Measurements from ENCODE around the gene DIRAS1.

DNA sequence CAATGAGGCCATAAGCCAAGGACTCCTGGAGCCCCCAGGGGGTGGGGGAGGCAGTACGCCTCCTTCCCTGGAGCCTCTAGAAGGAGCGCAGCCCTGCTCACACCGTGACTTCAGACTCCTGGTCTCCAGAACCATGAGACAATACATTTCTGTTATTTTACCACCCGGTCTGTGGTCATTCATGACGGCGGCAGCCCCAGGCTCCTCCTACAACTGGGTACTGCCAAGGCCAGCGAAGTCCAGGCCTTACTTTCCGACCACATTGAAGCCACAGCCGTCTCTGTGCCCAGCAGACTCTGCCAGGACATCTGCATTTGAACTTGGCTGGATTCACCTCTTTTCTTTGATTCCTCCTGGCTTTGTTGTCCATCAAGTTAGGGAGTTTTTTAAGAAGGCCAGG is 29.2 kb downstream of the DIRAS1 start:
- TF ChIP-seq, protein P1, sequence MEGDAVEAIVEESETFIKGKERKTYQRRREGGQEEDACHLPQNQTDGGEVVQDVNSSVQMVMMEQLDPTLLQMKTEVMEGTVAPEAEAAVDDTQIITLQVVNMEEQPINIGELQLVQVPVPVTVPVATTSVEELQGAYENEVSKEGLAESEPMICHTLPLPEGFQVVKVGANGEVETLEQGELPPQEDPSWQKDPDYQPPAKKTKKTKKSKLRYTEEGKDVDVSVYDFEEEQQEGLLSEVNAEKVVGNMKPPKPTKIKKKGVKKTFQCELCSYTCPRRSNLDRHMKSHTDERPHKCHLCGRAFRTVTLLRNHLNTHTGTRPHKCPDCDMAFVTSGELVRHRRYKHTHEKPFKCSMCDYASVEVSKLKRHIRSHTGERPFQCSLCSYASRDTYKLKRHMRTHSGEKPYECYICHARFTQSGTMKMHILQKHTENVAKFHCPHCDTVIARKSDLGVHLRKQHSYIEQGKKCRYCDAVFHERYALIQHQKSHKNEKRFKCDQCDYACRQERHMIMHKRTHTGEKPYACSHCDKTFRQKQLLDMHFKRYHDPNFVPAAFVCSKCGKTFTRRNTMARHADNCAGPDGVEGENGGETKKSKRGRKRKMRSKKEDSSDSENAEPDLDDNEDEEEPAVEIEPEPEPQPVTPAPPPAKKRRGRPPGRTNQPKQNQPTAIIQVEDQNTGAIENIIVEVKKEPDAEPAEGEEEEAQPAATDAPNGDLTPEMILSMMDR (IDR thresholded peaks at IDR 0.05 in 2 of 3, conservative IDR thresholded peaks at IDR 0.05 in 1 of 3; ENCODE audit: borderline replicate concordance in 1 of 3, insufficient read depth in 1 of 3, low read depth in 2 of 3, low read length in 2 of 3) = no peak
- TF ChIP-seq, protein P2, sequence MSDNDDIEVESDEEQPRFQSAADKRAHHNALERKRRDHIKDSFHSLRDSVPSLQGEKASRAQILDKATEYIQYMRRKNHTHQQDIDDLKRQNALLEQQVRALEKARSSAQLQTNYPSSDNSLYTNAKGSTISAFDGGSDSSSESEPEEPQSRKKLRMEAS (IDR thresholded peaks at IDR 0.05) = no peak
- TF ChIP-seq POLR2A (IDR thresholded peaks at IDR 0.05; ENCODE audit: borderline replicate concordance, extremely low read depth, insufficient read depth, insufficient read length) (no peak), POLR2AphosphoS5 (IDR thresholded peaks at IDR 0.05; ENCODE audit: low read depth, low read length) (no peak), JUND (IDR thresholded peaks at IDR 0.05) (no peak), YY1 (IDR thresholded peaks at IDR 0.05; ENCODE audit: extremely low read depth, insufficient replicate concordance, low read depth, low read length) (no peak), SRF (IDR thresholded peaks at IDR 0.05; ENCODE audit: low read depth) (no peak), CEBPB (IDR thresholded peaks at IDR 0.05; ENCODE audit: low read depth) (no peak), EZH2 (IDR thresholded peaks at IDR 0.05) (no peak), ZNF274 (IDR thresholded peaks at IDR 0.05; ENCODE audit: low read depth, low read length) (no peak)
- TF ChIP-seq, protein P3, sequence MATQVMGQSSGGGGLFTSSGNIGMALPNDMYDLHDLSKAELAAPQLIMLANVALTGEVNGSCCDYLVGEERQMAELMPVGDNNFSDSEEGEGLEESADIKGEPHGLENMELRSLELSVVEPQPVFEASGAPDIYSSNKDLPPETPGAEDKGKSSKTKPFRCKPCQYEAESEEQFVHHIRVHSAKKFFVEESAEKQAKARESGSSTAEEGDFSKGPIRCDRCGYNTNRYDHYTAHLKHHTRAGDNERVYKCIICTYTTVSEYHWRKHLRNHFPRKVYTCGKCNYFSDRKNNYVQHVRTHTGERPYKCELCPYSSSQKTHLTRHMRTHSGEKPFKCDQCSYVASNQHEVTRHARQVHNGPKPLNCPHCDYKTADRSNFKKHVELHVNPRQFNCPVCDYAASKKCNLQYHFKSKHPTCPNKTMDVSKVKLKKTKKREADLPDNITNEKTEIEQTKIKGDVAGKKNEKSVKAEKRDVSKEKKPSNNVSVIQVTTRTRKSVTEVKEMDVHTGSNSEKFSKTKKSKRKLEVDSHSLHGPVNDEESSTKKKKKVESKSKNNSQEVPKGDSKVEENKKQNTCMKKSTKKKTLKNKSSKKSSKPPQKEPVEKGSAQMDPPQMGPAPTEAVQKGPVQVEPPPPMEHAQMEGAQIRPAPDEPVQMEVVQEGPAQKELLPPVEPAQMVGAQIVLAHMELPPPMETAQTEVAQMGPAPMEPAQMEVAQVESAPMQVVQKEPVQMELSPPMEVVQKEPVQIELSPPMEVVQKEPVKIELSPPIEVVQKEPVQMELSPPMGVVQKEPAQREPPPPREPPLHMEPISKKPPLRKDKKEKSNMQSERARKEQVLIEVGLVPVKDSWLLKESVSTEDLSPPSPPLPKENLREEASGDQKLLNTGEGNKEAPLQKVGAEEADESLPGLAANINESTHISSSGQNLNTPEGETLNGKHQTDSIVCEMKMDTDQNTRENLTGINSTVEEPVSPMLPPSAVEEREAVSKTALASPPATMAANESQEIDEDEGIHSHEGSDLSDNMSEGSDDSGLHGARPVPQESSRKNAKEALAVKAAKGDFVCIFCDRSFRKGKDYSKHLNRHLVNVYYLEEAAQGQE (IDR thresholded peaks at IDR 0.05; ENCODE audit: low read depth) = no peak
- TF ChIP-seq, protein P4, sequence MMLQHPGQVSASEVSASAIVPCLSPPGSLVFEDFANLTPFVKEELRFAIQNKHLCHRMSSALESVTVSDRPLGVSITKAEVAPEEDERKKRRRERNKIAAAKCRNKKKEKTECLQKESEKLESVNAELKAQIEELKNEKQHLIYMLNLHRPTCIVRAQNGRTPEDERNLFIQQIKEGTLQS (IDR thresholded peaks at IDR 0.05) = no peak
